Upper lobe of left lung (tissue), 6 donors: Measurements from ENCODE around the gene MIEF1. TPM values are rescaled to one million over a fixed set of nuclear protein-coding genes. Genes with fewer than 3 reads are reported as not detected.

Experiments used
- ATAC-seq, 2 donors: fragments of 200-7000 bp; cut with Tn5 transposase; one replicate each; pipeline ENCODE4 v1.9.1; 2022; ENCODE audit warnings: mild to moderate bottlenecking in 2 of 2, moderate library complexity in 2 of 2; ENCODE audit not compliant: low FRiP score in 2 of 2
- DNase-seq, 2 donors: peaks; one replicate each; pipeline ENCODE4 v3.0.0-alpha.2; 2019 to 2020
- H3K27ac ChIP-seq, 4 donors: fragments of 200-600 bp; sonication (generic); one replicate each; pipeline ENCODE4 v1.5.1; 2016 to 2019
- H3K27me3 ChIP-seq, 4 donors: fragments of 200-600 bp; sonication (generic); one replicate each; pipeline ENCODE4 v1.5.1; 2017 to 2019
- H3K36me3 ChIP-seq, 4 donors: fragments of 200-600 bp; sonication (generic); one replicate each; pipeline ENCODE4 v1.5.1; 2016 to 2019
- H3K4me1 ChIP-seq, 4 donors: fragments of 200-600 bp; sonication (generic); one replicate each; pipeline ENCODE4 v1.5.1; 2018 to 2019
- H3K4me3 ChIP-seq, 4 donors: fragments of 200-600 bp; sonication (generic); one replicate each; pipeline ENCODE4 v1.5.1; 2017 to 2019; ENCODE audit warnings: mild to moderate bottlenecking in 2 of 4, moderate library complexity in 1 of 4
- H3K9me3 ChIP-seq, 4 donors: fragments of 200-600 bp; sonication (generic); one replicate each; pipeline ENCODE4 v1.5.1; 2018 to 2019
- EP300 ChIP-seq, 4 donors: sonication (generic); formaldehyde crosslinking; IDR thresholded peaks; one replicate each; pipeline ENCODE4 v1.5.1; 2017; ENCODE audit warnings: antibody characterized with exemption in 4 of 4, control low read depth in 2 of 4
- POLR2A ChIP-seq, 4 donors: fragments of 450-650 bp; IDR thresholded peaks; one replicate each; pipeline ENCODE4 v1.5.1; 2016 to 2017; ENCODE audit warnings: antibody characterized with exemption in 4 of 4, mild to moderate bottlenecking in 2 of 4
- POLR2AphosphoS5 ChIP-seq, 2 donors: sonication (generic); formaldehyde crosslinking; IDR thresholded peaks; one replicate each; pipeline ENCODE4 v1.5.1; 2017; ENCODE audit warnings: antibody characterized with exemption in 2 of 2
- WGBS, 2 donors: methylation state at CpG; one replicate each; pipeline ENCODE4 v1.1.5; 2017 to 2018; 5-methylcytosine and 5-hydroxymethylcytosine counted together
- total RNA-seq, 6 donors: library from RNA; depleted of rRNA in 4 of 6; stranded (reverse); fragments of >200 nt in 4 of 6; gene quantifications; one replicate each; pipeline versions ENCODE4 v1.1.0 to v1.2.1, GENCODE V29; 2016 to 2021
- TF ChIP-seq, protein P1 (sequence below), 6 experiments: fragments of 450-650 bp in 4 of 6; fragments of 200-600 bp in 2 of 6; sonication (generic) in 2 of 6; IDR thresholded peaks; one replicate each; pipeline ENCODE4 v1.5.1; 2016 to 2019; ENCODE audit warnings: antibody characterized with exemption in 6 of 6
- donor health status: DM: no; HTN: no; CAD: no; lungs with moderate emphysema.
- donor health status: DM: no; HTN: yes; CAD: no; lungs with severe emphysema.

MIEF1 gene
- total RNA-seq, 6 donors from 2014 or later, result 10.5 to 35.3 (median 25.6) TPM

DNA sequence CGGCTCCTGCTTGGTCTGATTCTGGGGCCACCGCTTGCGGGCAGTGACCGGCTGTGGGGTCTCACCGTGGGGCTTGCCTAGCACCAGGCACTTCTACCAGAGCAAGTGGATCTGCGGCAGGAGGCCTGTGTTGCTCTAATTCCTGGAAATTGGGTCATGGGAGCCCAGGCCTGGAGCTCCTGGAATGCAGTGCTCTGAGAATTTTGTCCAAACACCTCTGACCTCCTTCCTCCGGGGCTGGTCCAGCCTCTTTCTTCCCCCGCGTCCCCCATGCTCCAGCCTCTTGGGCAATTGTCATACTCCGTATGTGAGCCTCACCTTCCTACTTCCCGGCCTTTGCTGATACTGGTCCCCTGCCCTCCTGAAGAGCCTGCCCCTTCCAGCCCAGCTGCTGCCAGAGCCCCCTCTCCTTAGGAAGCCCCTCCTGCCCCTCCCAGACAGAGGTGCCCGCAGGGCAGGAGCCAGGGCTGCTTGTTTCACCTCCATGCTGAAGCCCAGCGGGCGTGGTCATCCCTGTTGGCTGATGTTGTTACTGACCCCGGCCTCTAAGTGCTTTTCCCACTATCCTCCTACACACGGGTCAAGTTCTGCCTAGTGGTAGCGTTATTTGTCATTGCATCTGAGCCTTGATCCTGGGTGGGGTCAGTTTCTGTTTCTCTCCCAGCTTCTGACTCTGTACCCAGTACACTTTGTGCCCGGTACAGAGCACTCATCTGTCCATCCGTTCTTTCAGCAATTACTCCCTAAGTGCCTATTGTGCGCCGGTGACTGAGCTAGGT, 35.7 kb upstream of the MIEF1 start:
- peak in 1 of 2 donors; percentile 28 for ATAC-seq
- 73% methylated on average over 21 of the region's 21 CpGs for WGBS, 2 donors
- peak overlapping the region; percentile 46 to 87 (median 61) for H3K27ac ChIP-seq

DNA sequence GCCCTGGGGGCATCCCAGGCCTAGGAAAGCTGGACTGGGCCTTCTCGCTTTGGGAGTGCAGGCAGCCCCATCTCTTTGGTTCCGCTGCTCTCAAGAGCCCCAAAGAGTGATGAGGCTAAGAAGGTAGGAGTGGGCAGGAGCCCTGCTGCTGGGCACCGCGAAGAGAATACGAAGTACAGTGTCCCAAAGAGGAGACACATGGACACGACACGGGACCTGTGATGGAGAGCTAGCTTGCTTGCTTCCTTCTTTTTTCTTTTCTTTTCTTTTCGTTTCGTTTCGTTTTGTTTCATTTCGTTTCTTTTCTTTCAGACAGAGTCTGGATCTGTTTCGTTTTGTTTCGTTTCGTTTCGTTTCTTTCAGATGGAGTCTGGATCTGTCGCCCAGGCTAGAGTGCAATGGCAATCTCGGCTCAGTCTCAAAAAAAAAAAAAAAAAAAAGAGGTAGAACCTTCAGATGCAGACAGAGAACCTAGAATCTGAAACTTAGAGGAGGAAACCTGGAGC, 34.6 kb upstream of the MIEF1 start:
- DNase-seq, result no peak
- Histone ChIP-seq H3K4me3 (no peak overlapping the region), H3K36me3 (no peaks in the 10 kb centered on the region), H3K4me1 (peaks cover 52 to 74% (median 63%) of the 10 kb centered on the region in 4 donors), H3K27me3 (no peaks in the 10 kb centered on the region), H3K27ac (peak overlapping the region; percentile 1 to 87 (median 61)), H3K9me3 (no peaks in the 10 kb centered on the region)
- WGBS, 2 donors, result 84 to 86% methylated on average over 16 to 17 of the region's 17 CpGs
- TF ChIP-seq POLR2AphosphoS5 (IDR thresholded peaks at IDR 0.05) (no peak), EP300 (IDR thresholded peaks at IDR 0.05) (no peak), POLR2A (IDR thresholded peaks at IDR 0.05) (no peak)
- TF ChIP-seq, protein P1, sequence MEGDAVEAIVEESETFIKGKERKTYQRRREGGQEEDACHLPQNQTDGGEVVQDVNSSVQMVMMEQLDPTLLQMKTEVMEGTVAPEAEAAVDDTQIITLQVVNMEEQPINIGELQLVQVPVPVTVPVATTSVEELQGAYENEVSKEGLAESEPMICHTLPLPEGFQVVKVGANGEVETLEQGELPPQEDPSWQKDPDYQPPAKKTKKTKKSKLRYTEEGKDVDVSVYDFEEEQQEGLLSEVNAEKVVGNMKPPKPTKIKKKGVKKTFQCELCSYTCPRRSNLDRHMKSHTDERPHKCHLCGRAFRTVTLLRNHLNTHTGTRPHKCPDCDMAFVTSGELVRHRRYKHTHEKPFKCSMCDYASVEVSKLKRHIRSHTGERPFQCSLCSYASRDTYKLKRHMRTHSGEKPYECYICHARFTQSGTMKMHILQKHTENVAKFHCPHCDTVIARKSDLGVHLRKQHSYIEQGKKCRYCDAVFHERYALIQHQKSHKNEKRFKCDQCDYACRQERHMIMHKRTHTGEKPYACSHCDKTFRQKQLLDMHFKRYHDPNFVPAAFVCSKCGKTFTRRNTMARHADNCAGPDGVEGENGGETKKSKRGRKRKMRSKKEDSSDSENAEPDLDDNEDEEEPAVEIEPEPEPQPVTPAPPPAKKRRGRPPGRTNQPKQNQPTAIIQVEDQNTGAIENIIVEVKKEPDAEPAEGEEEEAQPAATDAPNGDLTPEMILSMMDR (IDR thresholded peaks at IDR 0.05), result no peak
- no peak for ATAC-seq

More for the DNA sequence above, 35.7 kb upstream of the MIEF1 start:
- Histone ChIP-seq H3K36me3 (no peaks in the 10 kb centered on the region), H3K27me3 (no peaks in the 10 kb centered on the region), H3K4me3 (no peak overlapping the region), H3K4me1 (peaks cover 47 to 71% (median 52%) of the 10 kb centered on the region in 4 donors), H3K9me3 (no peaks in the 10 kb centered on the region)
- TF ChIP-seq EP300 (IDR thresholded peaks at IDR 0.05) (peak in 2 of 4 donors; percentile 44 to 46), POLR2AphosphoS5 (IDR thresholded peaks at IDR 0.05) (peak in 1 of 2 donors; percentile 6), POLR2A (IDR thresholded peaks at IDR 0.05) (no peak)
- TF ChIP-seq, protein P1 (IDR thresholded peaks at IDR 0.05), result no peak
- no peak for DNase-seq

DNA sequence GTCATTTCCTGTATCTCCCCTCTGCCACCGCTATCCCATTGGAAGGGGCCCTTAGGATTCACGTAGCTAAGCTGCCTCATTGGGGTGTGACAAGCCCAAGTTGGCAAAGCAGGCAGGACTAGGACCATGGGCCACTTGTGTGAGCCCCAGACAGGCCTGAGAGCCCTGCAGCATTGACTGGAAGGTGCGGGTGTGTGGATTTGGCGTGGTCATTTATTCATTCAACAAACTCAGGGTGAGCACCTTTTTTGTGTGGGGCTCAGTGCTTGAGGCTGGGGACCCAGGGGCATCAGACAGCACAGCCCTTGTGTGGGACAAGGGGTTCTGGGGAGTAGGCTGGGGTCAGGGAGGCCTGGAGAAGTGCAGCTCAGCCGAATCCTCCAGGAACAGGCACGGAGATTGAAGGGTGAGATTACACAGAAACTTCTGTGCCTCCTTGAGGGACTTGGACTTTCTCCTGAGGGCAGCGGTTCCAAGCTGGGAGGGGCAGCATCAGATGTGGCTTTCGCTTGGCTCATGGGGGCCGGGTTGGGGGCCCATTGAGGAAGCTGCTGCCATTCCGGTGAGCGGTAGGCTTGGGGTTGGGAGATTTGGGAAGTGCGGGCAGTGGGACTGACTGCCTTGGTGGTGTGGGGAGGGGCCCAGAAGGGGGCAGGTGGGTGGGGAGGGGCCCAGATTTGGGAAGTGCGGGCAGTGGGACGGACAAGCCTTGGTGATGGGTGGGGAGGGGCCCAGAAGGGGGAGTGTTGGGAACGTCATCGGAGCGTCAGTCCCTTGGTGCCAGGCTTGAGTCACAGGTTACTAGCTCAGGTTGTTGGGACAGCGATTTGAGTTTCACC, 33.4 kb upstream of the MIEF1 start:
- Histone ChIP-seq H3K27ac (peak overlapping the region in 3 of 4 donors; percentile 22 to 90 (median 87)), H3K4me3 (no peak overlapping the region), H3K9me3 (no peaks in the 10 kb centered on the region), H3K4me1 (peaks cover 52 to 75% (median 65%) of the 10 kb centered on the region in 4 donors), H3K36me3 (no peaks in the 10 kb centered on the region), H3K27me3 (no peaks in the 10 kb centered on the region)
- 73 to 86% methylated on average over 11 to 16 of the region's 18 CpGs for WGBS, 2 donors
- DNase-seq (no peak), ATAC-seq (no peak)
- TF ChIP-seq EP300 (IDR thresholded peaks at IDR 0.05) (no peak), POLR2A (IDR thresholded peaks at IDR 0.05) (no peak), POLR2AphosphoS5 (IDR thresholded peaks at IDR 0.05) (no peak)

DNA sequence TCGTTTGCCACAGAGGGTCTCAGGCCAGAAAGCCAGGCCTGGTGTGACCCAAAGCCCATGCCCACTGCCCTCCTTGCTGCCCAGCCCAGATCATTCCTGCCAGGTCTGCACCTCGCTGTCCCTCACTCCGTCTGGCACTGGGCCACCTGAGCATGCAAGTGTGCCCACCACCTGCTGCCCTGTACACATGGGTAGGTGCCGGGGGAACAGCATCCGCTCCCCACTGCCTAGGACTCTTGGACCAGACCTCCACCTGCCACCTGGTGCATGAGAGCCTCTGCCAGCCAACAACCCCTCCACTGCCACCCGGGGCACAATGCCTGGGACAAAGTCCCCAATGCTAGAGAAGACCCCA, 32.8 kb upstream of the MIEF1 start:
- Histone ChIP-seq H3K4me1 (peaks cover 47 to 70% (median 64%) of the 10 kb centered on the region in 4 donors), H3K4me3 (no peak overlapping the region), H3K36me3 (no peaks in the 10 kb centered on the region), H3K27me3 (no peaks in the 10 kb centered on the region), H3K27ac (peak overlapping the region; percentile 4 to 90 (median 54)), H3K9me3 (no peaks in the 10 kb centered on the region)
- TF ChIP-seq, protein P1 (IDR thresholded peaks at IDR 0.05), result no peak
- TF ChIP-seq POLR2A (IDR thresholded peaks at IDR 0.05) (no peak), POLR2AphosphoS5 (IDR thresholded peaks at IDR 0.05) (no peak), EP300 (IDR thresholded peaks at IDR 0.05) (no peak)
- ATAC-seq, result no peak
- no peak for DNase-seq
- WGBS, 2 donors, result 67 to 81% methylated on average over 1 to 6 of the region's 6 CpGs
